WTC11 (cell line): ENCODE measurements around the gene TBC1D17. TPM values are rescaled to one million over a fixed set of nuclear protein-coding genes. Genes with fewer than 3 reads are reported as not detected.

Source experiments
- ATAC-seq: fragments of 200-7000 bp; cut with Tn5 transposase; 2 replicates; pipeline ENCODE4 v1.10.0; 2021; ENCODE audit warnings: mild to moderate bottlenecking, moderate library complexity
- CTCF ChIA-PET: fragments of 300-600 bp; sonication (Branson Sonifier 250); formaldehyde crosslinking; loops from one replicate; lab custom pipeline; 2021; ENCODE audit warnings: antibody characterized with exemption; lab: Charles Lee
- POLR2A ChIA-PET: fragments of 350-600 bp; sonication (Branson Sonifier 250); formaldehyde crosslinking; loops from one replicate; lab custom pipeline; 2021; ENCODE audit warnings: antibody characterized with exemption; lab: Charles Lee
- DNase-seq: peaks from one replicate; pipeline ENCODE4 v3.0.0; 2021; ENCODE audit warnings: low spot score
- H3K27ac Mint-ChIP-seq: 2 replicates; pipeline ENCODE4 v1.8.0; 2021; ENCODE audit warnings: mixed read lengths
- H3K27me3 Mint-ChIP-seq: 2 replicates; pipeline ENCODE4 v1.8.0; 2021; ENCODE audit warnings: low read depth, mild to moderate bottlenecking, moderate library complexity, mixed read lengths
- H3K36me3 Mint-ChIP-seq: 2 replicates; pipeline ENCODE4 v1.8.0; 2021; ENCODE audit warnings: mixed read lengths
- H3K4me1 Mint-ChIP-seq: 2 replicates; pipeline ENCODE4 v1.8.0; 2022; ENCODE audit warnings: mixed read lengths
- H3K4me3 Mint-ChIP-seq: 2 replicates; pipeline ENCODE4 v1.8.0; 2021; ENCODE audit warnings: mild to moderate bottlenecking, moderate library complexity, mixed read lengths
- H3K9me3 Mint-ChIP-seq: 2 replicates; pipeline ENCODE4 v1.8.0; 2021; ENCODE audit warnings: mixed read lengths
- CBFB ChIP-seq: sonication (generic); formaldehyde crosslinking; IDR thresholded peaks from 2 replicates; pipeline ENCODE4 v1.8.1; 2022; ENCODE audit warnings: mild to moderate bottlenecking, low read depth, missing genetic modification reagents
- EMX1 ChIP-seq: fragments of 250-450 bp; sonication (Bioruptor Pico); IDR thresholded peaks from 2 replicates; pipeline ENCODE4 v1.8.0; 2021; ENCODE audit warnings: mild to moderate bottlenecking
- FOXK1 ChIP-seq: sonication (generic); formaldehyde crosslinking; IDR thresholded peaks from 2 replicates; pipeline ENCODE4 v1.8.0; 2022; ENCODE audit warnings: mild to moderate bottlenecking, moderate library complexity, missing genetic modification reagents
- FOXP1 ChIP-seq: sonication (generic); formaldehyde crosslinking; IDR thresholded peaks from 2 replicates; pipeline ENCODE4 v1.8.0; 2022; ENCODE audit warnings: missing genetic modification reagents, mild to moderate bottlenecking, moderate library complexity, borderline replicate concordance
- JUN ChIP-seq: sonication (generic); formaldehyde crosslinking; IDR thresholded peaks from 2 replicates; pipeline ENCODE4 v1.8.0; 2023; ENCODE audit warnings: mild to moderate bottlenecking, missing genetic modification reagents
- MXD4 ChIP-seq: fragments of 250-450 bp; sonication (Bioruptor Pico); IDR thresholded peaks from 2 replicates; pipeline ENCODE4 v1.8.0; 2021; ENCODE audit warnings: mild to moderate bottlenecking, moderate library complexity, borderline replicate concordance
- NR1H2 ChIP-seq: sonication (generic); formaldehyde crosslinking; IDR thresholded peaks from 2 replicates; pipeline ENCODE4 v1.9.0; 2021; ENCODE audit warnings: mild to moderate bottlenecking, moderate library complexity, missing genetic modification reagents
- NR2C2 ChIP-seq: sonication (generic); formaldehyde crosslinking; IDR thresholded peaks from 2 replicates; pipeline ENCODE4 v1.8.0; 2022; ENCODE audit warnings: mild to moderate bottlenecking, missing genetic modification reagents
- NR3C1 ChIP-seq: sonication (generic); formaldehyde crosslinking; conservative IDR thresholded peaks from 2 replicates; pipeline ENCODE4 v1.8.1; 2023; ENCODE audit warnings: low read depth, mild to moderate bottlenecking, missing genetic modification reagents
- RELA ChIP-seq: sonication (generic); formaldehyde crosslinking; IDR thresholded peaks from 2 replicates; pipeline ENCODE4 v1.8.1; 2022; ENCODE audit warnings: missing genetic modification reagents, mild to moderate bottlenecking, borderline replicate concordance
- ZNF317 ChIP-seq: sonication (generic); formaldehyde crosslinking; IDR thresholded peaks from 2 replicates; pipeline ENCODE4 v1.8.1; 2023; ENCODE audit warnings: low read depth, mild to moderate bottlenecking, moderate library complexity, missing genetic modification reagents, borderline replicate concordance
- ZNF416 ChIP-seq: fragments of 250-450 bp; sonication (Bioruptor Pico); IDR thresholded peaks from 2 replicates; pipeline ENCODE4 v1.9.0; 2021; ENCODE audit warnings: mild to moderate bottlenecking, inconsistent platforms
- ZNF423 ChIP-seq: fragments of 250-450 bp; sonication (Bioruptor Pico); IDR thresholded peaks from 2 replicates; pipeline ENCODE4 v2.1.2; 2022; ENCODE audit warnings: mild to moderate bottlenecking, moderate library complexity
- ZNF425 ChIP-seq: fragments of 250-450 bp; sonication (Bioruptor Pico); conservative IDR thresholded peaks from 2 replicates; pipeline ENCODE4 v1.9.0; 2021; ENCODE audit warnings: mild to moderate bottlenecking
- ZNF512 ChIP-seq: sonication (generic); formaldehyde crosslinking; IDR thresholded peaks from 2 replicates; pipeline ENCODE4 v1.8.1; 2022; ENCODE audit warnings: missing genetic modification reagents, borderline replicate concordance
- total RNA-seq: library from RNA; stranded (reverse); gene quantifications from 3 replicates; pipeline ENCODE4 v1.2.3, GENCODE V29; 2021
- TF ChIP-seq, protein P1 (sequence below): sonication (generic); formaldehyde crosslinking; IDR thresholded peaks from 2 replicates; pipeline ENCODE4 v1.8.0; 2022; ENCODE audit warnings: mild to moderate bottlenecking, missing genetic modification reagents
- TF ChIP-seq, protein P2 (sequence below): sonication (generic); formaldehyde crosslinking; IDR thresholded peaks from 2 replicates; pipeline ENCODE4 v1.8.0; 2022; ENCODE audit warnings: mild to moderate bottlenecking, missing genetic modification reagents
- TF ChIP-seq, protein P3 (sequence below): fragments of 200-600 bp; IDR thresholded peaks from 2 replicates; pipeline ENCODE4 v1.8.0; 2022; ENCODE audit warnings: antibody characterized with exemption
- TF ChIP-seq, protein P4 (sequence below): sonication (generic); formaldehyde crosslinking; IDR thresholded peaks from 2 replicates; pipeline ENCODE4 v1.8.1; 2023; ENCODE audit warnings: mild to moderate bottlenecking, missing genetic modification reagents, borderline replicate concordance
- TF ChIP-seq, protein P5 (sequence below): sonication (generic); formaldehyde crosslinking; IDR thresholded peaks from 2 replicates; pipeline ENCODE4 v1.8.0; 2023; ENCODE audit warnings: missing genetic modification reagents

Gene TBC1D17
- total RNA-seq, 1 experiment from 2014 or later, result 52.8 TPM

GRCh38 chr19:49910179-49910578 lies 32.7 kb downstream of the TBC1D17 start:
- Mint-ChIP-seq H3K27ac (peak overlapping the region; percentile 65; the same call in 1 of the 2 replicates), H3K4me3 (no peak overlapping the region), H3K27me3 (no peaks in the 10 kb centered on the region), H3K9me3 (peaks cover 1% of the 10 kb centered on the region), H3K4me1 (peaks cover 20% of the 10 kb centered on the region), H3K36me3 (peaks cover 67% of the 10 kb centered on the region)
- ATAC-seq, result no peak
- ChIA-PET POLR2A (interaction anchor here (1.3 kb wide), 1 partner anchor 20 kb away, joined by 4 read pairs; no protein-coding TSS in a partner anchor), CTCF (interaction anchor here (0.5 kb wide), 1 partner anchor 78 kb away, joined by 3 read pairs; no protein-coding TSS in a partner anchor)
- no peak for TF ChIP-seq FOXK1 (CRISPR knock-in tag)
- no peak for TF ChIP-seq ZNF423
- TF ChIP-seq, protein P1, sequence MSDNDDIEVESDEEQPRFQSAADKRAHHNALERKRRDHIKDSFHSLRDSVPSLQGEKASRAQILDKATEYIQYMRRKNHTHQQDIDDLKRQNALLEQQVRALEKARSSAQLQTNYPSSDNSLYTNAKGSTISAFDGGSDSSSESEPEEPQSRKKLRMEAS (CRISPR knock-in tag), result no peak
- no peak for TF ChIP-seq RELA
- TF ChIP-seq, protein P2, sequence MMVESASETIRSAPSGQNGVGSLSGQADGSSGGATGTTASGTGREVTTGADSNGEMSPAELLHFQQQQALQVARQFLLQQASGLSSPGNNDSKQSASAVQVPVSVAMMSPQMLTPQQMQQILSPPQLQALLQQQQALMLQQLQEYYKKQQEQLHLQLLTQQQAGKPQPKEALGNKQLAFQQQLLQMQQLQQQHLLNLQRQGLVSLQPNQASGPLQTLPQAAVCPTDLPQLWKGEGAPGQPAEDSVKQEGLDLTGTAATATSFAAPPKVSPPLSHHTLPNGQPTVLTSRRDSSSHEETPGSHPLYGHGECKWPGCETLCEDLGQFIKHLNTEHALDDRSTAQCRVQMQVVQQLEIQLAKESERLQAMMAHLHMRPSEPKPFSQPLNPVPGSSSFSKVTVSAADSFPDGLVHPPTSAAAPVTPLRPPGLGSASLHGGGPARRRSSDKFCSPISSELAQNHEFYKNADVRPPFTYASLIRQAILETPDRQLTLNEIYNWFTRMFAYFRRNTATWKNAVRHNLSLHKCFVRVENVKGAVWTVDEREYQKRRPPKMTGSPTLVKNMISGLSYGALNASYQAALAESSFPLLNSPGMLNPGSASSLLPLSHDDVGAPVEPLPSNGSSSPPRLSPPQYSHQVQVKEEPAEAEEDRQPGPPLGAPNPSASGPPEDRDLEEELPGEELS, result no peak
- TF ChIP-seq, protein P3, sequence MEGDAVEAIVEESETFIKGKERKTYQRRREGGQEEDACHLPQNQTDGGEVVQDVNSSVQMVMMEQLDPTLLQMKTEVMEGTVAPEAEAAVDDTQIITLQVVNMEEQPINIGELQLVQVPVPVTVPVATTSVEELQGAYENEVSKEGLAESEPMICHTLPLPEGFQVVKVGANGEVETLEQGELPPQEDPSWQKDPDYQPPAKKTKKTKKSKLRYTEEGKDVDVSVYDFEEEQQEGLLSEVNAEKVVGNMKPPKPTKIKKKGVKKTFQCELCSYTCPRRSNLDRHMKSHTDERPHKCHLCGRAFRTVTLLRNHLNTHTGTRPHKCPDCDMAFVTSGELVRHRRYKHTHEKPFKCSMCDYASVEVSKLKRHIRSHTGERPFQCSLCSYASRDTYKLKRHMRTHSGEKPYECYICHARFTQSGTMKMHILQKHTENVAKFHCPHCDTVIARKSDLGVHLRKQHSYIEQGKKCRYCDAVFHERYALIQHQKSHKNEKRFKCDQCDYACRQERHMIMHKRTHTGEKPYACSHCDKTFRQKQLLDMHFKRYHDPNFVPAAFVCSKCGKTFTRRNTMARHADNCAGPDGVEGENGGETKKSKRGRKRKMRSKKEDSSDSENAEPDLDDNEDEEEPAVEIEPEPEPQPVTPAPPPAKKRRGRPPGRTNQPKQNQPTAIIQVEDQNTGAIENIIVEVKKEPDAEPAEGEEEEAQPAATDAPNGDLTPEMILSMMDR, result no peak
- TF ChIP-seq EMX1 (CRISPR knock-in tag), result no peak
- TF ChIP-seq NR3C1 (CRISPR knock-in tag), result no peak
- TF ChIP-seq ZNF425 (CRISPR knock-in tag), result no peak
- TF ChIP-seq ZNF317 (CRISPR knock-in tag), result no peak
- TF ChIP-seq, protein P4, sequence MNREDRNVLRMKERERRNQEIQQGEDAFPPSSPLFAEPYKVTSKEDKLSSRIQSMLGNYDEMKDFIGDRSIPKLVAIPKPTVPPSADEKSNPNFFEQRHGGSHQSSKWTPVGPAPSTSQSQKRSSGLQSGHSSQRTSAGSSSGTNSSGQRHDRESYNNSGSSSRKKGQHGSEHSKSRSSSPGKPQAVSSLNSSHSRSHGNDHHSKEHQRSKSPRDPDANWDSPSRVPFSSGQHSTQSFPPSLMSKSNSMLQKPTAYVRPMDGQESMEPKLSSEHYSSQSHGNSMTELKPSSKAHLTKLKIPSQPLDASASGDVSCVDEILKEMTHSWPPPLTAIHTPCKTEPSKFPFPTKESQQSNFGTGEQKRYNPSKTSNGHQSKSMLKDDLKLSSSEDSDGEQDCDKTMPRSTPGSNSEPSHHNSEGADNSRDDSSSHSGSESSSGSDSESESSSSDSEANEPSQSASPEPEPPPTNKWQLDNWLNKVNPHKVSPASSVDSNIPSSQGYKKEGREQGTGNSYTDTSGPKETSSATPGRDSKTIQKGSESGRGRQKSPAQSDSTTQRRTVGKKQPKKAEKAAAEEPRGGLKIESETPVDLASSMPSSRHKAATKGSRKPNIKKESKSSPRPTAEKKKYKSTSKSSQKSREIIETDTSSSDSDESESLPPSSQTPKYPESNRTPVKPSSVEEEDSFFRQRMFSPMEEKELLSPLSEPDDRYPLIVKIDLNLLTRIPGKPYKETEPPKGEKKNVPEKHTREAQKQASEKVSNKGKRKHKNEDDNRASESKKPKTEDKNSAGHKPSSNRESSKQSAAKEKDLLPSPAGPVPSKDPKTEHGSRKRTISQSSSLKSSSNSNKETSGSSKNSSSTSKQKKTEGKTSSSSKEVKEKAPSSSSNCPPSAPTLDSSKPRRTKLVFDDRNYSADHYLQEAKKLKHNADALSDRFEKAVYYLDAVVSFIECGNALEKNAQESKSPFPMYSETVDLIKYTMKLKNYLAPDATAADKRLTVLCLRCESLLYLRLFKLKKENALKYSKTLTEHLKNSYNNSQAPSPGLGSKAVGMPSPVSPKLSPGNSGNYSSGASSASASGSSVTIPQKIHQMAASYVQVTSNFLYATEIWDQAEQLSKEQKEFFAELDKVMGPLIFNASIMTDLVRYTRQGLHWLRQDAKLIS (CRISPR knock-in tag), result no peak
- TF ChIP-seq ZNF416 (CRISPR knock-in tag), result no peak
- no peak for TF ChIP-seq CBFB (CRISPR knock-in tag)
- TF ChIP-seq, protein P5, sequence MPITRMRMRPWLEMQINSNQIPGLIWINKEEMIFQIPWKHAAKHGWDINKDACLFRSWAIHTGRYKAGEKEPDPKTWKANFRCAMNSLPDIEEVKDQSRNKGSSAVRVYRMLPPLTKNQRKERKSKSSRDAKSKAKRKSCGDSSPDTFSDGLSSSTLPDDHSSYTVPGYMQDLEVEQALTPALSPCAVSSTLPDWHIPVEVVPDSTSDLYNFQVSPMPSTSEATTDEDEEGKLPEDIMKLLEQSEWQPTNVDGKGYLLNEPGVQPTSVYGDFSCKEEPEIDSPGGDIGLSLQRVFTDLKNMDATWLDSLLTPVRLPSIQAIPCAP, result no peak
- no peak for TF ChIP-seq NR1H2
- no peak for TF ChIP-seq MXD4 (CRISPR knock-in tag)
- TF ChIP-seq FOXP1 (CRISPR knock-in tag), result no peak
- TF ChIP-seq ZNF512 (CRISPR knock-in tag), result no peak
- no peak for TF ChIP-seq JUN (CRISPR knock-in tag)
- TF ChIP-seq NR2C2, result no peak
- TF ChIP-seq, all 79 proteins: peak for 0
- DNase-seq, result no peak
